NCI-H146 treated with DMSO at 0.1 percent for 48 hours (cell line): ENCODE measurements around the gene HAP1.
"Not testable (repeated sequence)": the region's sequence is repeated elsewhere in the genome, so short reads cannot be mapped to it uniquely, and the experiment has no call there.

ENCODE experiments used
- DNase-seq: peaks from one replicate; lab custom pipeline; 2025; ENCODE audit not compliant: unreplicated experiment; lab: John Stamatoyannopoulos, UW

HAP1 gene, protein sequence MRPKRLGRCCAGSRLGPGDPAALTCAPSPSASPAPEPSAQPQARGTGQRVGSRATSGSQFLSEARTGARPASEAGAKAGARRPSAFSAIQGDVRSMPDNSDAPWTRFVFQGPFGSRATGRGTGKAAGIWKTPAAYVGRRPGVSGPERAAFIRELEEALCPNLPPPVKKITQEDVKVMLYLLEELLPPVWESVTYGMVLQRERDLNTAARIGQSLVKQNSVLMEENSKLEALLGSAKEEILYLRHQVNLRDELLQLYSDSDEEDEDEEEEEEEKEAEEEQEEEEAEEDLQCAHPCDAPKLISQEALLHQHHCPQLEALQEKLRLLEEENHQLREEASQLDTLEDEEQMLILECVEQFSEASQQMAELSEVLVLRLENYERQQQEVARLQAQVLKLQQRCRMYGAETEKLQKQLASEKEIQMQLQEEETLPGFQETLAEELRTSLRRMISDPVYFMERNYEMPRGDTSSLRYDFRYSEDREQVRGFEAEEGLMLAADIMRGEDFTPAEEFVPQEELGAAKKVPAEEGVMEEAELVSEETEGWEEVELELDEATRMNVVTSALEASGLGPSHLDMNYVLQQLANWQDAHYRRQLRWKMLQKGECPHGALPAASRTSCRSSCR

DNA sequence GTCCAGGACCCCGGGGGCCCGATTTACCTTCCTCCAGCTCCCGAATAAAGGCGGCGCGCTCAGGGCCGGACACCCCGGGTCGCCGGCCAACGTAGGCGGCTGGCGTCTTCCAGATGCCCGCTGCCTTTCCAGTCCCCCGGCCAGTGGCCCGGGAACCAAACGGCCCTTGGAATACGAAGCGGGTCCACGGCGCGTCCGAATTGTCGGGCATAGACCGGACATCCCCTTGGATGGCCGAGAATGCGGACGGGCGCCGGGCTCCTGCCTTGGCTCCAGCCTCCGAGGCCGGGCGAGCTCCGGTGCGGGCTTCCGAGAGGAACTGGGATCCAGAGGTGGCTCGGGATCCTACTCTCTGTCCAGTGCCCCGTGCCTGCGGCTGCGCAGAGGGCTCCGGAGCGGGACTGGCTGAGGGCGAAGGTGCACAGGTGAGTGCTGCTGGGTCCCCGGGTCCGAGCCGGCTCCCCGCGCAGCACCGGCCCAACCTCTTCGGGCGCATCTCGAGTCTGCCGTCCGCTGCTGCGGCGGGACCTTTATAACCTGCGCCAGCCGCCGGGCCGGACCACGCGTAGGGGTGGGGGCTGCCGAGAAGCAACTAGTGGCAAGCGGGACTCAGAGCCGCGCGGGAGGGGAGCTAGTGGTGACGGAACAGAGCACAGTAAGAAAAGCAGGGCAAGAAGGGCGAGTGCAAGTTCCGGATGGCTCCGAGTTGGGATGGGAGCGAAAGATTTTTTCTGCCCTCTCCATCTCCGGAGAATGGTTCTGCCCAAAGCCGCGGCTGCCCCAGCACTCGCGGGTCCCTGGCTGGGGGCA, at the start of gene HAP1:
HAP1 (minus strand) TSS at position 505 of the 810 bp plus-strand sequence; CDS start at position 496, 9 bp downstream.
- DNase-seq, result peak; percentile 18

- DNase-seq, result no peak
Measured at GRCh38 chr17:41782142-41782541, 47.7 kb upstream of the HAP1 start.

DNA sequence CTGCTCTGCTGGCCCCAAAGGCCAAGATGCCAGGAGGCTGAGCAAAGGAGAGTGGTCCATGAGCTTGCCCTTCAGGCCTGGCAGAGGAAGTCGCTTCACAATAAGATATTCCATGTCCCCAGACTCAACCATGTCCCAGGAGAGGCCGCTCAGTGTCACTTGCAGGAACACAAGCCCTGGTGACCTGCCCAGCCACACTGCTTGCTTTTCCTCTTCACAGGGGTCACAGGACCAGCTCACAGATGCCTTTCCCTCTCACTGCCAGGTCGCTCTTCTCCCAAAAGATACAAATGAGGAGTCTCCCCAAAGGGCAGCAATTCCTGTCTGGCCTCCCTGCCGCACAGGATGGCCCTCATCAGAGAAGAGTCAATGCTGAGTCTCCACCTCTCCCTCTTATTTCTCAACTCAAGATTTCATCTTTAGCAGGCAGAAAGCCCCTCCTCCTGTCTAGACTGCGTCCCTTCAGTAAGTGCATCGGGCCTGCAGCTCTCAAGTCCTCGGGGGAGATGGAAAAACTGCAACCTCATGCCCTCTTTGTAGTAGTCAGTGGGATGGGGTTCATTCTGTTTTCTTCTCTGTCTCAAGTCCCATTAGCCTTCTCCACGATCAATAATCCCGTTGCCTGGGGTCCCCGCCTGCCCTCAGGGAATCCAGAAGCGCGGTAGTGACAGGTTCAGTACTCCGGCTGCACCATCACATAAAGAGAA, 47.1 kb upstream of the HAP1 start:
- DNase-seq, result no peak

GRCh38 chr17:41779954-41780353, 45.5 kb upstream of the HAP1 start:
- DNase-seq, result no peak

- DNase-seq, result peak; percentile 68
Measured at GRCh38 chr17:41777574-41778188, 43.2 kb upstream of the HAP1 start.

- peak; percentile 34 for DNase-seq
Measured at GRCh38 chr17:41777157-41777573, 42.7 kb upstream of the HAP1 start.

GRCh38 chr17:41776262-41776900, 41.9 kb upstream of the HAP1 start:
- not testable (repeated sequence) for DNase-seq

DNA sequence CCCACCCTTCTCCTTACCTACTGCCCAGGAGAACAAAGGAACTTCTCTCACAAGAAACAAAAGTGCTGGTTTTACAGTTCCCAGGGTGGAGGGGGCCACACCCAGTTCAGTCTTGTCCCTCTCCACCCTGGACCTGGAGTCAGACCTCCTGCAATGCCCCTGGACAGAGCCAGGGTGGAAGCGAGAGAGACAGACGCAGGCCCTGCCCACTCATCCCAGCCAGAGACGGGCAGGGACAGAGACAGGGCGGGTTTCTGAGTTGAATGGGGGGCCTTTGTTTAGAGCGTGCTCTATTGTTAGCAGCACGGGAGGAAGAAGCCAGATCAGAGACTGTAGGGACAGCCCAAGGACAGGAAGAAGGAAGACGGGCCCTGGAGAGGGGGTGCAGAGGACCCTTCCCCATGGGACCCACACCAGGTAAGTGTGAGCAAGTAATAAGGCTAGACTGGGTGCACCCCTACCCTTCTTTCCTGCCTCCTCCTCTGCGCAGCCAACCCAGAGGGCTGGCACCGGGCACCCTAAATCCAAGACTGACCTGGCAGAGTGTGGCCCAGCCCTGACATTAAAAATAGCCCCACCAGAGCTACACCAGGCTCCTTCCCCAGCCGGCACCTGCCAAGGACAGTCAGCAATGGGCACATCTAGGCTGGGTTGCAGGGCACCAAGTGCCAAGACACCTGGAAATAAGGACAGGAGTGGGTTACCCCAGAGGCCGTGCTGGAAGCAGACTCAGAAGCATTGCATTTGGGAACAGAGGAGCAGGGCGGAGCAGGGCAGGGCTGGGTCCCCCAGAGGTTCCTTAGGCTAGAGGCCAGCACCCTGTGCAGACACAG, 41.2 kb upstream of the HAP1 start:
- no peak for DNase-seq

- no peak for DNase-seq
Measured at GRCh38 chr17:41773731-41774193, 39.3 kb upstream of the HAP1 start.

GRCh38 chr17:41773190-41773588, 38.7 kb upstream of the HAP1 start:
- DNase-seq, result no peak

DNA sequence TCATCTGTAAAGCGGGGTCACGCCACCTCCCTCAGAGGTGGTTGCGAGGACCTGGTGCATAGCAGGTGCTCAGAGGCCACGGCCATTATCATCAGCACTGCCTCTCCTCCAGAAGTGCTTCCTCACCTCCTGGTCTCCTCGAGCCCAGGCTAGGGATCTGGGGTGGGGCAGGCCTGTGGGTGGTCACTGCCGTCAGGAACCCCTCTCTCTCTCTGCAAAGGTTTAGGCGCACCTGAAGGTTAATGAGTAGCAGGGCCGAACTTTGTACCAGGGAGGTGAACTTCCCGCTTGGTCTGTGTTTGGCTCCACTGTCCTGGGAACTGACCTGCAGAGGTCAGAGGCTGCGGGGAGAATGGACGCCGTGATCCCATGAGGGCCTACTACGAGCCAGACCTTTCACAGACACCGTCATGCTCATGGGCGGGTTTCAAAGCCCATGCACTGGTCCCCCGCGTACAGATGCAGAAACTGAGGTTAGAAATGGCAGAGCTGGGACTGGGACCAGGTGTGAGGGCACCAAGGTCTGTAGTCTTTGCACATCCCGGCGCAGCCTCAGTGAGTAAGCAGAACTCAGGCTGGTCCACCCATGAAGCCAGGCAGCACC, 38.2 kb upstream of the HAP1 start:
- no peak for DNase-seq

DNA sequence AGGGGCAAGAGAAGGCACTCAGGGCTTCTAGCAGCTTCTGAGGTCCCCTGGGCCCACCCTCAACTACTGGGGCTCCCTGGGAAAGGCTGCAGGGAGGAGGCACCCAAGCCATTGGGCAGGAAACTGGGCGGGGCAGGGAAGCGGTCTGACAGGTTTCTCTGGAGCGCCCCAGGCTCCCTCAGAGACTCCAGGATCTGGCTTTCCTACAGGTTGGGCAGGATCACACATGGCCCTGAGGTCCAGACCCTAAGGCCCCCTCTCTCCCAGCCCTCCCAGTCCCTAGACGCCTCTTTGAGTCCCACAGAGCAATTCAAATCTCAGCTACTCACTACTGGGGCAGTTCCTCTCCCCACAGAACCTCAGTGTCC, 37.8 kb upstream of the HAP1 start:
- no peak for DNase-seq

DNA sequence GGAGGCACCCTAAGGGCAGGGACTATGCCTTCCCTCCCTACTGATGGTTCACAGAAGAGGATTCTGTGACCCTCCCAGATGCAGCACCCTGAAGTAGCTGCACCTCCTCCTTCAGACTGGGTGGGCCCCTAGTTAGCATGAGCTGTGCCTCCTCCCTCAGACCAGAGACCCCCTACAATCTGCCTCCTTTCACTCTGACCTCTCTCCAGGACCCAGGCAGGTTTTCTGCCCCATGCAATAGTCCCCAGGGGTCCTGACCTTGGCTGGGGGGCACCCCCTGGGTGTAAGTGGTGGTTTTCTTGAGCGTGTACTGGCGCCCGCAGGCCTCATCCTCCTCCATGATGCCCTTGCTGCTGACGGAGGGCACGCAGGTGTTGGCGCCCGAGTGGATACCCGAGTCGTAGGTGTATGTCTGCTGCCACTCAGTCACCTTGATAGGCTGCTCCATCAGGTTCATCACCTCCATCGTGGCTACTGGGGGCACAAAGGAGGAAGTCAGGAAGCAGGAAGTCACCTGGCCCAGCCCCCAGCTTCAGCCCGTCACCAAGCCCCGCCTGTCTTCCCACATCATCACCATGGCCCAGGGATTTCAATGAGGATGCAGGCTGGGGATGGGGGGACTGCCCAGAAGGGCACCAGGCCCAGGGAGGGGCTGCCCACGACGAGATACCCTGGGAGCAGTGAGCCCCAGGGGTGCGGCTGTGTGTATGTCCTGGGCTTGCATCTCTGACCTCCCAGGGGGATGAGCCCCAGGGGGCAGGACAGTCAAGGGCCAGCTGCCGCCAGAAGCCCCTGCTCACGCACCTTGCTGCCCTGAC, 37.2 kb upstream of the HAP1 start:
- no peak for DNase-seq

- DNase-seq, result no peak
Measured at GRCh38 chr17:41769985-41770384, 35.5 kb upstream of the HAP1 start.

GRCh38 chr17:41769346-41769862, 35.0 kb upstream of the HAP1 start:
- no peak for DNase-seq

GRCh38 chr17:41768682-41769288, 34.3 kb upstream of the HAP1 start:
- no peak for DNase-seq

- no peak for DNase-seq
Measured at GRCh38 chr17:41767324-41768042, 33.0 kb upstream of the HAP1 start.
